ENCODE results near the gene SRRM2. TPM values are rescaled to one million over a fixed set of nuclear protein-coding genes. Genes with fewer than 3 reads are reported as not detected.

SRRM2 gene
- total RNA-seq, 1 experiment from 2014 or later, result 617 TPM

DNA sequence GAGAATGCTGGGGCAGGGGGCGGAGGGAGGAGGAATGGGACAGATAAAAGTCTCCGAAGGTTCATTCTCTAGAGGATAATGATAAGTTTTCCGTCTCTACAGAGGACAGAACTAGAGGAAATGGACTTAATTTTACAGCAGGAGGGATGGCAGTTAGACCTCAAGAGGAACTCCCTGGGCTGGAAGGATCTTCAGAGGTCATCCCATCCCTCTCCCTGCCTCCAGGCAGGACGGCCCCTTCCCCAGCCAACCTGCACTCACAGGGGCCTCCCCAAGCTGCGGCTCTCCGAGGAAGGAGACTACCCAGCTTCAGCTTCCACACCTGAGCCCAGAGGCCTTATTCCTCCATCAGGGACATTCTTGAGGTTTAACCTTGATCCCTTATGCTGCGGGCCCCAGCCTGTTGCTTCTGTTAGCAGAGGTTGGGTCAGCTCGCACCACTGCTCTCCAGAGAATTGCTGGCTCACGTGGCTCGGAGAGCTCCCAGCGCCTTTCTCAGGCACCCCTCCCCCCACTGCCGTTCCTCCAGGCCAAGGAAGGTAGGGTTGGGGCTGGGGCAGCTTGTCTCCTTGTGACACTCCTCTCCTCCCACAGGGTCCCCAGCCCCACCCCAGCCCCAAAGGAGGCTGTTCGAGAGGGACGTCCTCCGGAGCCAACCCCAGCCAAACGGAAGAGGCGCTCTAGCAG is 16.1 kb downstream of the SRRM2 start:
- CTCF ChIA-PET, result no interaction called here
- H3K36me3 ChIP-seq (ENCODE audit: control insufficient read depth, insufficient read depth, low read length), result peaks cover 16% of the 10 kb centered on the region

GRCh38 chr16:2769100-2769529 is 16.7 kb downstream of the SRRM2 start:
- POLR2A ChIA-PET, result interaction anchor here (0.6 to 1.1 kb wide), 2 partner anchors 17 to 19 kb away, joined by 3 to 5 read pairs; partner anchors contain the start of gene SRRM2
- TF ChIP-seq, protein P1, sequence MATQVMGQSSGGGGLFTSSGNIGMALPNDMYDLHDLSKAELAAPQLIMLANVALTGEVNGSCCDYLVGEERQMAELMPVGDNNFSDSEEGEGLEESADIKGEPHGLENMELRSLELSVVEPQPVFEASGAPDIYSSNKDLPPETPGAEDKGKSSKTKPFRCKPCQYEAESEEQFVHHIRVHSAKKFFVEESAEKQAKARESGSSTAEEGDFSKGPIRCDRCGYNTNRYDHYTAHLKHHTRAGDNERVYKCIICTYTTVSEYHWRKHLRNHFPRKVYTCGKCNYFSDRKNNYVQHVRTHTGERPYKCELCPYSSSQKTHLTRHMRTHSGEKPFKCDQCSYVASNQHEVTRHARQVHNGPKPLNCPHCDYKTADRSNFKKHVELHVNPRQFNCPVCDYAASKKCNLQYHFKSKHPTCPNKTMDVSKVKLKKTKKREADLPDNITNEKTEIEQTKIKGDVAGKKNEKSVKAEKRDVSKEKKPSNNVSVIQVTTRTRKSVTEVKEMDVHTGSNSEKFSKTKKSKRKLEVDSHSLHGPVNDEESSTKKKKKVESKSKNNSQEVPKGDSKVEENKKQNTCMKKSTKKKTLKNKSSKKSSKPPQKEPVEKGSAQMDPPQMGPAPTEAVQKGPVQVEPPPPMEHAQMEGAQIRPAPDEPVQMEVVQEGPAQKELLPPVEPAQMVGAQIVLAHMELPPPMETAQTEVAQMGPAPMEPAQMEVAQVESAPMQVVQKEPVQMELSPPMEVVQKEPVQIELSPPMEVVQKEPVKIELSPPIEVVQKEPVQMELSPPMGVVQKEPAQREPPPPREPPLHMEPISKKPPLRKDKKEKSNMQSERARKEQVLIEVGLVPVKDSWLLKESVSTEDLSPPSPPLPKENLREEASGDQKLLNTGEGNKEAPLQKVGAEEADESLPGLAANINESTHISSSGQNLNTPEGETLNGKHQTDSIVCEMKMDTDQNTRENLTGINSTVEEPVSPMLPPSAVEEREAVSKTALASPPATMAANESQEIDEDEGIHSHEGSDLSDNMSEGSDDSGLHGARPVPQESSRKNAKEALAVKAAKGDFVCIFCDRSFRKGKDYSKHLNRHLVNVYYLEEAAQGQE (IDR thresholded peaks at IDR 0.05; ENCODE audit: insufficient read depth in 1 of 2, low read depth in 2 of 2, low read length in 1 of 2), result no peak
- no peak for TF ChIP-seq POLR2AphosphoS5 (IDR thresholded peaks at IDR 0.05; ENCODE audit: low read depth, low read length)
- TF ChIP-seq SIN3A (IDR thresholded peaks at IDR 0.05; ENCODE audit: borderline replicate concordance, insufficient read depth, low read depth, low read length), result no peak
- TF ChIP-seq TCF7L2 (IDR thresholded peaks at IDR 0.05; ENCODE audit: low read depth, low read length), result no peak
- TF ChIP-seq, protein P2, sequence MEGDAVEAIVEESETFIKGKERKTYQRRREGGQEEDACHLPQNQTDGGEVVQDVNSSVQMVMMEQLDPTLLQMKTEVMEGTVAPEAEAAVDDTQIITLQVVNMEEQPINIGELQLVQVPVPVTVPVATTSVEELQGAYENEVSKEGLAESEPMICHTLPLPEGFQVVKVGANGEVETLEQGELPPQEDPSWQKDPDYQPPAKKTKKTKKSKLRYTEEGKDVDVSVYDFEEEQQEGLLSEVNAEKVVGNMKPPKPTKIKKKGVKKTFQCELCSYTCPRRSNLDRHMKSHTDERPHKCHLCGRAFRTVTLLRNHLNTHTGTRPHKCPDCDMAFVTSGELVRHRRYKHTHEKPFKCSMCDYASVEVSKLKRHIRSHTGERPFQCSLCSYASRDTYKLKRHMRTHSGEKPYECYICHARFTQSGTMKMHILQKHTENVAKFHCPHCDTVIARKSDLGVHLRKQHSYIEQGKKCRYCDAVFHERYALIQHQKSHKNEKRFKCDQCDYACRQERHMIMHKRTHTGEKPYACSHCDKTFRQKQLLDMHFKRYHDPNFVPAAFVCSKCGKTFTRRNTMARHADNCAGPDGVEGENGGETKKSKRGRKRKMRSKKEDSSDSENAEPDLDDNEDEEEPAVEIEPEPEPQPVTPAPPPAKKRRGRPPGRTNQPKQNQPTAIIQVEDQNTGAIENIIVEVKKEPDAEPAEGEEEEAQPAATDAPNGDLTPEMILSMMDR (IDR thresholded peaks at IDR 0.05), result no peak
- DNase-seq (ENCODE audit: low read depth, low spot score), result no peak
- in situ Hi-C loops (cut with HindIII; ENCODE audit: low pct_unique_long_range_greater_than_20kb, low sequenced_read_pairs), result no loop called here
- intact Hi-C loops (cut with micrococcal nuclease; ENCODE audit: unreplicated experiment), result no loop called here
- Histone ChIP-seq H3K27me3 (ENCODE audit: control insufficient read depth, insufficient read depth, low read length) (no peaks in the 10 kb centered on the region), H3K9me3 (ENCODE audit: control insufficient read depth, insufficient read depth, low read depth, low read length) (no peaks in the 10 kb centered on the region; the same call in 1 of the 2 replicates), H3K36me3 (ENCODE audit: control insufficient read depth, insufficient read depth, low read length) (peaks cover 10% of the 10 kb centered on the region), H3K4me3 (ENCODE audit: low read depth in 2 of 2, low read length in 2 of 2) (no peak overlapping the region), H3K4me1 (ENCODE audit: control insufficient read depth, insufficient read depth, low read length) (peaks cover 72% of the 10 kb centered on the region), H3K27ac (ENCODE audit: low read length) (peak overlapping the region; percentile 98)
- no TSS peak for BruUV-seq (replicated peaks)
- CTCF ChIA-PET, result no interaction called here
- no peak for ATAC-seq

More for the DNA sequence above, 16.1 kb downstream of the SRRM2 start:
- ATAC-seq, result peak; percentile 4; the same call in 1 of the 2 replicates
- Histone ChIP-seq H3K27me3 (ENCODE audit: control insufficient read depth, insufficient read depth, low read length) (no peaks in the 10 kb centered on the region), H3K4me3 (ENCODE audit: low read depth in 2 of 2, low read length in 2 of 2) (no peak overlapping the region), H3K9me3 (ENCODE audit: control insufficient read depth, insufficient read depth, low read depth, low read length) (no peaks in the 10 kb centered on the region; the same call in 1 of the 2 replicates), H3K4me1 (ENCODE audit: control insufficient read depth, insufficient read depth, low read length) (peaks cover 70% of the 10 kb centered on the region), H3K27ac (ENCODE audit: low read length) (peak overlapping the region; percentile 98)
- no peak for DNase-seq (ENCODE audit: low read depth, low spot score)
- intact Hi-C loops (cut with micrococcal nuclease; ENCODE audit: unreplicated experiment) (no loop called here), in situ Hi-C loops (cut with HindIII; ENCODE audit: low pct_unique_long_range_greater_than_20kb, low sequenced_read_pairs) (no loop called here)
- TF ChIP-seq POLR2AphosphoS5 (IDR thresholded peaks at IDR 0.05; ENCODE audit: low read depth, low read length), result peak; percentile 38; the same call in 1 of the 2 replicates
- TF ChIP-seq TCF7L2 (IDR thresholded peaks at IDR 0.05; ENCODE audit: low read depth, low read length), result no peak
- POLR2A ChIA-PET, result interaction anchor here (0.6 to 1.1 kb wide), 3 partner anchors 12 to 19 kb away, joined by 3 to 9 read pairs (median 5); partner anchors contain the start of gene SRRM2
- no TSS peak for BruUV-seq (replicated peaks)

DNA sequence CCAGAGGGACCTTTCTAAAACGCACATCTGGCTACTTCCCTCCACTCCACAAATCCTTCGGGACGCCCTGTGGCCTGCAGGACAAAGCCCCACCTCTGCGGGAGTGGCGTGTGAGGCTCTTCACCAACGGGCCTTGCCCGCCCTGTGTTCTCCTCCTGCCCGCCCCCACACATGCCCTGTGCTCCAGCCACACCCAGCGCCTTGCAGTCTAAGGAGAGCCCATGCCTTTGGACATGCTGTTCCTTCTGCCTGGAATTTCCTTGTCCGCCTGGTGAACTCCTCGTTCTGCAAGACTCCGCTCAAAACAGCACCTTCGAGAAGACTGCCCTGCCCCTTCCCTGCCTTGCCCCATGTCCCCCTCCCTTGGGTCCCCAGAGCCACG is 17.2 kb downstream of the SRRM2 start:
- in situ Hi-C loops (cut with HindIII; ENCODE audit: low pct_unique_long_range_greater_than_20kb, low sequenced_read_pairs) (no loop called here), intact Hi-C loops (cut with micrococcal nuclease; ENCODE audit: unreplicated experiment) (loop anchor here (5.0 kb wide), 1 partner anchor 68 kb away; no protein-coding TSS in a partner anchor)
- Histone ChIP-seq H3K27ac (ENCODE audit: low read length) (peak overlapping the region; percentile 98), H3K36me3 (ENCODE audit: control insufficient read depth, insufficient read depth, low read length) (peaks cover 8% of the 10 kb centered on the region), H3K4me1 (ENCODE audit: control insufficient read depth, insufficient read depth, low read length) (peaks cover 77% of the 10 kb centered on the region), H3K9me3 (ENCODE audit: control insufficient read depth, insufficient read depth, low read depth, low read length) (no peaks in the 10 kb centered on the region), H3K27me3 (ENCODE audit: control insufficient read depth, insufficient read depth, low read length) (no peaks in the 10 kb centered on the region), H3K4me3 (ENCODE audit: low read depth in 2 of 2, low read length in 2 of 2) (no peak overlapping the region)
- BruUV-seq (replicated peaks), result no TSS peak
- ChIA-PET CTCF (interaction anchor here (0.6 kb wide), 1 partner anchor 149 kb away, joined by 3 read pairs; no protein-coding TSS in a partner anchor), POLR2A (no interaction called here)
- TF ChIP-seq, protein P2 (IDR thresholded peaks at IDR 0.05), result no peak
- TF ChIP-seq SIN3A (IDR thresholded peaks at IDR 0.05; ENCODE audit: borderline replicate concordance, insufficient read depth, low read depth, low read length), result no peak
- TF ChIP-seq, protein P1 (IDR thresholded peaks at IDR 0.05; ENCODE audit: insufficient read depth in 1 of 2, low read depth in 2 of 2, low read length in 1 of 2), result no peak
- TF ChIP-seq TCF7L2 (IDR thresholded peaks at IDR 0.05; ENCODE audit: low read depth, low read length), result no peak
- TF ChIP-seq POLR2AphosphoS5 (IDR thresholded peaks at IDR 0.05; ENCODE audit: low read depth, low read length), result no peak; the same call in none of the 2 replicates
- DNase-seq (ENCODE audit: low read depth, low spot score) (no peak), ATAC-seq (peak; percentile 63)

Data from Panc1 (cell line).